Memory B cell (primary cell): Measurements from ENCODE around the gene DYNLRB2.
A peak's percentile ranks its signal among the peaks of the same experiment; 100 is the strongest.

Source experiments
- ATAC-seq: fragments of 150-1000 bp; cut with Tn5 transposase; 2 replicates; pipeline ENCODE4 v1.10.0; 2021; ENCODE audit warnings: low read depth, mild to moderate bottlenecking, moderate library complexity
- DNase-seq, 2 donors: peaks; one replicate each; pipeline ENCODE4 v3.0.0; 2022; ENCODE audit warnings: low spot score in 2 of 2
- H3K27ac Mint-ChIP-seq: one replicate; pipeline ENCODE4 v1.8.0; 2022; ENCODE audit warnings: mild to moderate bottlenecking, moderate library complexity, mixed read lengths
- H3K27me3 Mint-ChIP-seq: one replicate; pipeline ENCODE4 v1.8.0; 2022; ENCODE audit warnings: mixed read lengths
- H3K36me3 Mint-ChIP-seq: one replicate; pipeline ENCODE4 v1.8.0; 2022; ENCODE audit warnings: mild to moderate bottlenecking, mixed read lengths
- H3K4me1 Mint-ChIP-seq: one replicate; pipeline ENCODE4 v1.8.0; 2022; ENCODE audit warnings: mixed read lengths
- H3K4me3 Mint-ChIP-seq: one replicate; pipeline ENCODE4 v1.8.0; 2022; ENCODE audit warnings: mild to moderate bottlenecking, moderate library complexity, mixed read lengths
- H3K9me3 Mint-ChIP-seq: one replicate; pipeline ENCODE4 v1.8.0; 2022; ENCODE audit warnings: mixed read lengths

Gene DYNLRB2

DNA sequence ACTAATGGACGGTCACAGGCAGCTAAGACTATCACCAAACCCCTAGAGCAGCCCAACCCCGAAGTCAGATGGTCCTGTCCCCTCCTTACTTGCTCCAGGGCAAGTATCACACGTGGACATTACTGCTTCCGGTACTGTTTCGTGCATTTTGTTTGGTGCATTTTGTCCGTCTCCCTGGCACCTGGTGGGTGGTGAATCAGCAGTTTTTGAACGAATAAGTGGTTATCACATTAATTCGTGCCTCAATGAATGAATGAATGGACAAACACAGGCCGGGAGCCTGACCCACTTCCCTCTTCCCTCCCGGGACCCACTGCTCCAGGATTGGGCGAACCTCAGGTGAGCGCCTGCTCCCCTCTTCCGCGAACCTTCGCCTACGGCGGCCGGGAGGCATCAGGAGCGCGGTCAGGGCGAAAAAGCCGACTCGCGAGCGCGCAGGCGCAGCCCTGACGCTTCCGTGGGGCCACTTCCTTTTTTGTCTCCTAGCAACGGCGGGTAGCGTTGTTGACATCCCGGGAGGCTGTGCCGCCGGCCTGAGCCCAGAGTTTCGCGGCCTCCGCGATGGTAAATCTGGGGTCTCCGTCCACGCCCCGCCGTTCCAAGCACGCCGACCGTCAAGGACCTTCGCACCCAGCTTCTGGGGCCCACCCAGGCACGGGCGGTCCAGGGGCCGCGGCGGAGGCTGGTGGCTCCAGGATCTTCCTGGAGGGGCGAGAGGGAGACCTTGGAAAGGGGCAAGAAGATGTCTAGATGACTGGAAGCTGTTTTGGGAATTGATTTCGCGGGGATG, at the start of gene DYNLRB2:
TSS of gene DYNLRB2 (plus strand) at position 478 of the 790 bp plus-strand sequence. CDS start at position 562, 84 bp downstream.
- ATAC-seq, result peak; percentile 96
- Mint-ChIP-seq H3K36me3 (no peaks in the 10 kb centered on the region), H3K27ac (peak within 1 kb of the TSS; percentile 97), H3K4me1 (peaks cover 10% of the 10 kb centered on the region), H3K9me3 (peaks cover 2% of the 10 kb centered on the region), H3K27me3 (peaks cover 4% of the 10 kb centered on the region), H3K4me3 (peak within 1 kb of the TSS; percentile 93)
- DNase-seq, result peak; percentile 84 to 91

GRCh38 chr16:80500116-80500859, 40.5 kb upstream of the DYNLRB2 start:
- no peak overlapping the region for H3K4me3 Mint-ChIP-seq
- H3K27ac Mint-ChIP-seq, result no peak overlapping the region
- no peaks in the 10 kb centered on the region for H3K36me3 Mint-ChIP-seq
- peak; percentile 15 for ATAC-seq
- H3K27me3 Mint-ChIP-seq, result peaks cover 24% of the 10 kb centered on the region
- peaks cover 8% of the 10 kb centered on the region for H3K9me3 Mint-ChIP-seq
- no peak for DNase-seq
- H3K4me1 Mint-ChIP-seq, result peaks cover 8% of the 10 kb centered on the region

- no peak for ATAC-seq
- H3K9me3 Mint-ChIP-seq, result peaks cover 8% of the 10 kb centered on the region
- no peak for DNase-seq
- peaks cover 24% of the 10 kb centered on the region for H3K27me3 Mint-ChIP-seq
- no peak overlapping the region for H3K4me3 Mint-ChIP-seq
- H3K4me1 Mint-ChIP-seq, result peaks cover 8% of the 10 kb centered on the region
- no peaks in the 10 kb centered on the region for H3K36me3 Mint-ChIP-seq
- no peak overlapping the region for H3K27ac Mint-ChIP-seq
These were observed 39.8 kb upstream of the DYNLRB2 start for GRCh38 chr16:80500961-80501525.

- Mint-ChIP-seq H3K4me3 (no peak overlapping the region), H3K36me3 (no peaks in the 10 kb centered on the region), H3K4me1 (peaks cover 8% of the 10 kb centered on the region), H3K27ac (no peak overlapping the region), H3K9me3 (peaks cover 8% of the 10 kb centered on the region), H3K27me3 (peaks cover 19% of the 10 kb centered on the region)
- DNase-seq (no peak), ATAC-seq (no peak)
These were observed 37.7 kb upstream of the DYNLRB2 start for GRCh38 chr16:80503107-80503506.

GRCh38 chr16:80507538-80507937, 33.3 kb upstream of the DYNLRB2 start:
- Mint-ChIP-seq H3K27ac (no peak overlapping the region), H3K27me3 (peaks cover 20% of the 10 kb centered on the region), H3K9me3 (peaks cover 3% of the 10 kb centered on the region), H3K36me3 (no peaks in the 10 kb centered on the region), H3K4me1 (peaks cover 5% of the 10 kb centered on the region), H3K4me3 (no peak overlapping the region)
- ATAC-seq (no peak), DNase-seq (no peak)

DNA sequence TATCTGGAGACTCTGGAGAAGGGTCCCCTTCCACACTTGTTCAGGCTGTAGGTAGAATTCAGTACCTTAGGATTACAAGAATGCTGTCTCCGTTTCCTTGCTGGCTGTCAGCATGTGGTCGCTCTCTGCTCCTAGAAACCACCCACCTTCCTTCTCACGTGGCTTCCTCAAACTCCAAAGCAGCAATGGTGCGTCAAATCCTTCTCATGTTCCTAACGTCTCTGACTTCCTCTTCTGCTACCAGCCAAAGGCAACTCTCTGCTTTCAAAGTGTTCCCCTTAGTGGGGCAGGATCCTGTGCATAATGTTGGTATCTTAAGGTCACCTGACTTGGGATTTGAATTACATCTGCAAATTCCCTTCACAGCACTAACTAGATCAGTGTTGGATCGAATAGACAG, 30.9 kb upstream of the DYNLRB2 start:
- H3K27me3 Mint-ChIP-seq, result peaks cover 19% of the 10 kb centered on the region
- no peak overlapping the region for H3K4me3 Mint-ChIP-seq
- no peak overlapping the region for H3K27ac Mint-ChIP-seq
- H3K9me3 Mint-ChIP-seq, result no peaks in the 10 kb centered on the region
- DNase-seq (no peak), ATAC-seq (no peak)
- H3K36me3 Mint-ChIP-seq, result no peaks in the 10 kb centered on the region
- H3K4me1 Mint-ChIP-seq, result peaks cover 5% of the 10 kb centered on the region

- no peak for ATAC-seq
- H3K4me3 Mint-ChIP-seq, result no peak overlapping the region
- H3K36me3 Mint-ChIP-seq, result no peaks in the 10 kb centered on the region
- no peaks in the 10 kb centered on the region for H3K9me3 Mint-ChIP-seq
- H3K4me1 Mint-ChIP-seq, result peaks cover 5% of the 10 kb centered on the region
- no peak overlapping the region for H3K27ac Mint-ChIP-seq
- no peak for DNase-seq
- H3K27me3 Mint-ChIP-seq, result peaks cover 20% of the 10 kb centered on the region
These were observed 28.8 kb upstream of the DYNLRB2 start for GRCh38 chr16:80511824-80512592.

GRCh38 chr16:80512593-80512853, 28.3 kb upstream of the DYNLRB2 start:
- DNase-seq (no peak), ATAC-seq (no peak)
- no peaks in the 10 kb centered on the region for H3K9me3 Mint-ChIP-seq
- peaks cover 20% of the 10 kb centered on the region for H3K27me3 Mint-ChIP-seq
- no peak overlapping the region for H3K4me3 Mint-ChIP-seq
- H3K27ac Mint-ChIP-seq, result no peak overlapping the region
- H3K36me3 Mint-ChIP-seq, result no peaks in the 10 kb centered on the region
- peaks cover 5% of the 10 kb centered on the region for H3K4me1 Mint-ChIP-seq

DNA sequence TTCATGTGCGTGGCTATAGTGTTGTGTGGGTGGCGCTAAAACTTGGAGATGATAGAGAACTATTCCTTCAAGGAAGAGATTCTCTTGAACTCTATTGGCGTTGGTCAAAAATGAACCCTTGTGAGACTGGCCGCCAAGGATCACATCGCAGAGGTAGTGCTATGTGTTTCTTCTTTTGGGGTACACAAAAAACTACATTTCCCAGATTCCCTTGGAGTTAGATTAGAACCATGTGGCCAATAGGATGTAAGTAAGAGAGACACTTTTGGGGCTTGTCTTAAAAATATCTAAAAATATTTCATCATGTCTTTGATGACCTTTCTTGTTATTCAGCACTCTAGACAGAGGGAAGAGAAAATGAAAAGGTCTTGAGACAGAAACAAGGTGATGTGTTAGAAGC, 25.4 kb upstream of the DYNLRB2 start:
- Mint-ChIP-seq H3K36me3 (no peaks in the 10 kb centered on the region), H3K9me3 (peaks cover 1% of the 10 kb centered on the region), H3K27ac (no peak overlapping the region), H3K4me3 (no peak overlapping the region), H3K4me1 (peaks cover 10% of the 10 kb centered on the region), H3K27me3 (peaks cover 12% of the 10 kb centered on the region)
- ATAC-seq (no peak), DNase-seq (no peak)

- Mint-ChIP-seq H3K27ac (no peak overlapping the region), H3K36me3 (no peaks in the 10 kb centered on the region), H3K4me3 (no peak overlapping the region), H3K9me3 (peaks cover 1% of the 10 kb centered on the region), H3K4me1 (peaks cover 10% of the 10 kb centered on the region), H3K27me3 (peaks cover 12% of the 10 kb centered on the region)
- no peak for ATAC-seq
- DNase-seq, result no peak
These were observed 22.9 kb upstream of the DYNLRB2 start for GRCh38 chr16:80517846-80518245.

DNA sequence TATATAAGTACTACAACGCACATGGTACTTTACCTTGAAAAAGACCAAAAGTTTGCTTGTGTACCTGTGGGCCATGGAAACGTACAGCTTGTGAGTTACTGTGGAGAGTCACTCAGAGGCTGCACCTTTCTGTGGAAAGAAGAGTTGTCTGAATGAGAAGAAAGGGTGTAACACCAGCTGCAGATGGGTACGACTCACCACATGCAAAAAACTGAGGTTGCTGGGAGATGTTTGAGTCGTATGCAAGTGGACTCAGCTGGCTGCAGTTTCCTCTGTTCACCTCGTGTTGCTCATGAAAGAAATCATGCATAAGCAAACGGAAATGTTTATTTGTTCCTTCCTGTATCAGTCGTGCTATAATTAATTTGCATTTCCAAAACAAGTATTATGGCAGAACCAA, 22.4 kb upstream of the DYNLRB2 start:
- DNase-seq (peak in 1 of 2 donors; percentile 39), ATAC-seq (peak; percentile 98)
- H3K9me3 Mint-ChIP-seq, result peaks cover 1% of the 10 kb centered on the region
- H3K36me3 Mint-ChIP-seq, result no peaks in the 10 kb centered on the region
- H3K4me3 Mint-ChIP-seq, result no peak overlapping the region
- H3K4me1 Mint-ChIP-seq, result peaks cover 10% of the 10 kb centered on the region
- H3K27me3 Mint-ChIP-seq, result peaks cover 11% of the 10 kb centered on the region
- H3K27ac Mint-ChIP-seq, result no peak overlapping the region

DNA sequence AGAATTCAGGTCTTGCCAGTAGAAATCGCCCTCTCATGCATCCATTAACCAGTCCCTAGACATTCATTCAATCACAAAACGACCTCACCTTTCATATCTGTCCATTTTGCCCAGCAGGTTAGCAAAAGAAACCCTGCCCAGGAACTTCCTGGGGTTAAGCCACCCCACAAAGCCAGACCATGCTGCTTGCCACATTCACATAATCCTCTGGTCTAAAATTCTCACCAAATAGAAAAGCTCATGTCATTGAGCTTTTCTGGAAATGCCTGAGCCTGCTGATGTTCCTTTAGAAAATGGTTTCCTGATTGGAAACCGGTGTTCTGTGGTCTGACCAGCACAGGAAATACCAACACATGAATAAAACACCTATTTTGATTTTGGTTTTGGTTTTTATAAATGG, 21.6 kb upstream of the DYNLRB2 start:
- Mint-ChIP-seq H3K27ac (no peak overlapping the region), H3K4me3 (peak overlapping the region; percentile 38)

GRCh38 chr16:80525420-80525819, 15.4 kb upstream of the DYNLRB2 start:
- DNase-seq, result no peak
- Mint-ChIP-seq H3K36me3 (no peaks in the 10 kb centered on the region), H3K4me3 (no peak overlapping the region)

More for the DNA sequence above, 21.6 kb upstream of the DYNLRB2 start:
- ATAC-seq (no peak), DNase-seq (no peak)
- Mint-ChIP-seq H3K36me3 (no peaks in the 10 kb centered on the region), H3K9me3 (peaks cover 1% of the 10 kb centered on the region), H3K4me1 (peaks cover 10% of the 10 kb centered on the region), H3K27me3 (peaks cover 11% of the 10 kb centered on the region)

More at GRCh38 chr16:80525420-80525819, 15.4 kb upstream of the DYNLRB2 start:
- ATAC-seq, result no peak
- no peaks in the 10 kb centered on the region for H3K4me1 Mint-ChIP-seq
- no peaks in the 10 kb centered on the region for H3K27me3 Mint-ChIP-seq
- H3K27ac Mint-ChIP-seq, result no peak overlapping the region
- H3K9me3 Mint-ChIP-seq, result no peaks in the 10 kb centered on the region
